Measurements from ENCODE around the gene REM2. TPM values are rescaled to one million over a fixed set of nuclear protein-coding genes. Genes with fewer than 3 reads are reported as not detected.

The REM2 gene
- total and polyA plus RNA-seq, 2 of the 4 experiments (the other 2 are of a cell fraction) = under 0.01 to 0.07 TPM

- POLR2A ChIA-PET (ENCODE audit: unreplicated experiment) = interaction anchor here (0.6 kb wide), 1 partner anchor 65 kb away, joined by 3 read pairs; no protein-coding TSS in a partner anchor
- Histone ChIP-seq H3K4me3 (ENCODE audit: insufficient read depth, low read depth, low read length) (no peak overlapping the region), H3K4me1 (ENCODE audit: control insufficient read depth, insufficient read depth, low read length) (peaks cover 17% of the 10 kb centered on the region), H3K9me1 (ENCODE audit: insufficient read depth, low read length) (peaks cover 20% of the 10 kb centered on the region), H2AK9ac (replicated peaks; ENCODE audit: low read depth, low read length, poor library complexity) (no peak overlapping the region), H3K9ac (ENCODE audit: low read depth, low read length) (no peak overlapping the region), H3K36me3 (ENCODE audit: control insufficient read depth, insufficient read depth, low read length) (0 out of 2 replicates have a peak, but pooled peaks cover 1% of the 10 kb centered on the region), H4K91ac (ENCODE audit: insufficient read depth, low read depth, low read length) (no peak overlapping the region), H2BK5ac (ENCODE audit: low read depth, low read length, poor library complexity, severe bottlenecking) (no peak overlapping the region), H3K14ac (replicated peaks; ENCODE audit: low read depth, low read length) (no peak overlapping the region), H2BK120ac (ENCODE audit: low read depth, low read length) (no peak overlapping the region), H3K23ac (ENCODE audit: low read depth, low read length) (no peak overlapping the region), H3K4me2 (ENCODE audit: low read depth, low read length) (no peak overlapping the region), H3K27ac (ENCODE audit: insufficient read depth, low read length) (no peak overlapping the region), H3K56ac (ENCODE audit: extremely low read depth, insufficient read depth, low read length) (no peak overlapping the region), H2BK15ac (ENCODE audit: low read depth, low read length) (no peak overlapping the region), H3K9me3 (ENCODE audit: control insufficient read depth, insufficient read depth, low read length) (no peaks in the 10 kb centered on the region), H3K27me3 (ENCODE audit: control insufficient read depth, insufficient read depth, low read length) (no peaks in the 10 kb centered on the region), H4K20me1 (ENCODE audit: insufficient read depth, low read length) (no peaks in the 10 kb centered on the region), H2AK5ac (ENCODE audit: low read depth, low read length) (no peak overlapping the region), H2AFZ (replicated peaks; ENCODE audit: low read length, poor library complexity) (no peak overlapping the region), H2BK20ac (ENCODE audit: low read depth, low read length) (no peak overlapping the region), H4K5ac (ENCODE audit: low read depth, low read length) (no peak overlapping the region), H3K18ac (ENCODE audit: low read depth, low read length) (no peak overlapping the region), H4K8ac (ENCODE audit: low read depth in 2 of 2, low read length in 2 of 2) (no peak overlapping the region), H3K79me1 (ENCODE audit: low read depth in 1 of 2, low read length in 2 of 2) (peaks cover 0 to 17% of the 10 kb centered on the region in 2 experiments; a peak in 3 of 4 replicates), H3K4ac (ENCODE audit: low read depth, low read length) (no peak overlapping the region)
- intact Hi-C loops (cut with micrococcal nuclease) (loop anchor here (5.0 to 10.0 kb wide), 3 partner anchors 58 to 511 kb away; partner anchors contain the start of gene MMP14), in situ Hi-C loops (cut with MboI; ENCODE audit: low sequenced_read_pairs) (no loop called here), dilution Hi-C loops (cut with HindIII; ENCODE audit: low sequenced_read_pairs, unreplicated experiment) (no loop called here)
- TF ChIP-seq BHLHE40 (IDR thresholded peaks at IDR 0.05; ENCODE audit: low read depth, low read length) (no peak), CHD1 (IDR thresholded peaks at IDR 0.05; ENCODE audit: low read depth, low read length) (no peak), NFE2L2 (IDR thresholded peaks at IDR 0.05; ENCODE audit: low read depth, low read length) (no peak), MXI1 (IDR thresholded peaks at IDR 0.05; ENCODE audit: borderline replicate concordance, low read depth, low read length) (no peak), CEBPB (IDR thresholded peaks at IDR 0.05; ENCODE audit: low read depth, low read length) (no peak), CTCF (conservative IDR thresholded peaks at IDR 0.05; ENCODE audit: low read depth, low read length) (no peak), RAD21 (IDR thresholded peaks at IDR 0.05; ENCODE audit: low read length) (no peak), FOS (IDR thresholded peaks at IDR 0.05; ENCODE audit: low read depth, low read length) (no peak), POLR2A (IDR thresholded peaks at IDR 0.05; ENCODE audit: low read depth, low read length) (no peak), SMC3 (IDR thresholded peaks at IDR 0.05; ENCODE audit: low read depth, low read length) (no peak)
- DNase-seq (no peak), ATAC-seq (ENCODE audit: low read depth) (no peak)
- BruUV-seq (replicated peaks) = no TSS peak
- WGBS, 2 experiments (ENCODE audit: extremely low coverage in 2 of 2, insufficient read length in 1 of 2) = no CpG with 5 or more reads among the region's 1 CpG
- CTCF ChIA-PET = interaction anchor here (1.7 kb wide), 1 partner anchor 73 kb away, joined by 4 read pairs; no protein-coding TSS in a partner anchor
Measured at GRCh38 chr14:22895402-22895801, 12.4 kb downstream of the REM2 start.
